Measurements from ENCODE around the gene ATP8B3. TPM values are rescaled to one million over a fixed set of nuclear protein-coding genes. Genes with fewer than 3 reads are reported as not detected.

Gene ATP8B3
- total and polyA plus RNA-seq, 9 of the 15 experiments (the other 6 are each of a cell fraction or from before 2014, with no cell fraction given): 1.2 to 12.3 (median 3.8) TPM

GRCh38 chr19:1855040-1855827 lies 43.2 kb upstream of the ATP8B3 start (continued):
- TF ChIP-seq HDAC2 (IDR thresholded peaks at IDR 0.05) (0 out of 2 replicates have a peak, but pooled peaks have one; percentile 30), TEAD4 (IDR thresholded peaks at IDR 0.05; ENCODE audit: low read length) (no peak), TEAD4 (CRISPR knock-in tag; IDR thresholded peaks at IDR 0.05; ENCODE audit: borderline replicate concordance) (no peak), KAT7 (CRISPR knock-in tag; IDR thresholded peaks at IDR 0.05; ENCODE audit: borderline replicate concordance) (no peak), RREB1 (CRISPR knock-in tag; IDR thresholded peaks at IDR 0.05) (0 out of 2 replicates have a peak, but pooled peaks have one; percentile 43), ID3 (CRISPR knock-in tag; IDR thresholded peaks at IDR 0.05) (no peak), ID3 (tag; IDR thresholded peaks at IDR 0.05) (no peak), TAF1 (IDR thresholded peaks at IDR 0.05; ENCODE audit: control insufficient read depth, extremely low read depth, insufficient read depth, low read length, severe bottlenecking) (peak; percentile 15), NR1H2 (CRISPR knock-in tag; IDR thresholded peaks at IDR 0.05) (0 out of 2 replicates have a peak, but pooled peaks have one; percentile 17), MTA3 (IDR thresholded peaks at IDR 0.05; ENCODE audit: borderline replicate concordance) (peak; percentile 48), POLR3G (IDR thresholded peaks at IDR 0.05; ENCODE audit: extremely low read depth, insufficient read length, insufficient replicate concordance) (no peak), ZNF785 (CRISPR knock-in tag; IDR thresholded peaks at IDR 0.05) (no peak), ARID1B (IDR thresholded peaks at IDR 0.05) (0 out of 2 replicates have a peak, but pooled peaks have one; percentile 30), ZSCAN32 (CRISPR knock-in tag; IDR thresholded peaks at IDR 0.05) (no peak), ZNF592 (IDR thresholded peaks at IDR 0.05) (peak; percentile 80), POLR2AphosphoS5 (IDR thresholded peaks at IDR 0.05; ENCODE audit: control insufficient read depth, insufficient read depth, low read depth, low read length) (peak; percentile 72; the same call in 1 of the 2 replicates), PHF8 (IDR thresholded peaks at IDR 0.05; ENCODE audit: borderline replicate concordance, low read length) (peak; percentile 55; the same call in 1 of the 2 replicates)
